Measurements from ENCODE around the gene MAB21L1.

Gene MAB21L1

GRCh38 chr13:35512271-35512920 lies 35.9 kb upstream of the MAB21L1 start:
- DNase-seq (ENCODE audit: extremely low read depth, insufficient read length), result no peak
- Histone ChIP-seq H3K27me3 (replicated peaks; ENCODE audit: control insufficient read depth, insufficient read depth, low read length) (no peaks in the 10 kb centered on the region), H3K36me3 (ENCODE audit: control insufficient read depth, insufficient read depth, low read length) (no peaks in the 10 kb centered on the region), H3K4me3 (replicated peaks; ENCODE audit: low read depth, low read length) (no peak overlapping the region)
- TF ChIP-seq CTCF (IDR thresholded peaks at IDR 0.05; ENCODE audit: insufficient read depth, low read length, poor library complexity, severe bottlenecking), result no peak

- no peak overlapping the region for H3K4me3 ChIP-seq (replicated peaks; ENCODE audit: low read depth, low read length)
- no peaks in the 10 kb centered on the region for H3K36me3 ChIP-seq (ENCODE audit: control insufficient read depth, insufficient read depth, low read length)
- DNase-seq (ENCODE audit: extremely low read depth, insufficient read length), result no peak
- H3K27me3 ChIP-seq (replicated peaks; ENCODE audit: control insufficient read depth, insufficient read depth, low read length), result no peaks in the 10 kb centered on the region
- TF ChIP-seq CTCF (IDR thresholded peaks at IDR 0.05; ENCODE audit: insufficient read depth, low read length, poor library complexity, severe bottlenecking), result no peak
Observed at GRCh38 chr13:35502456-35502855, 26.0 kb upstream of the MAB21L1 start.

DNA sequence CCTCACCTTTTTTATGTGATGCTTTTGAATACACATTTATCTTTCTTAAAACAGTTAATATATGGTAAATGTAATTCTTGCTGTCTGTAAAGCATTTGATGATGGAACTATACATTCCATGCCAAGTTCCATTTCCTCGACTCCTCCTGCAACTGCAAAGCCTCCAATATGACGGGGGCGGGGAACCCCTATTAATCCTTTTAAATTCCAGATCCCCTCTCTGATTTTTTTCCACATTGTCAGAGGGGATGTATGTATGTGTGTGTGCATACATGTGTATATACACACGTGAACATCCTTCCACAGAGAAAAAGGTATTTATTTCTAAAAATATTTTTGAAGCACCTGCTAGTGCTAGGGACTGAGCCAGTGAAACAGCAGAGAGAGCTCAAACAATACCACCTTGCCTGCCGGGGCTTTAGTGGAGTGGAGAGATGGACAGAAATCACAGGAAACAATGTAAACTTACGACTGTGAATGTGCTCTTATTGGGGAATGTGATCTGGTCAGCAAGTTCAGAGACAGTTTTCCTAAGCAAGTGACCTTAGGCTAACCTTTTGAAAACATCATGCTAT lies 25.3 kb upstream of the MAB21L1 start:
- no peak for TF ChIP-seq CTCF (IDR thresholded peaks at IDR 0.05; ENCODE audit: insufficient read depth, low read length, poor library complexity, severe bottlenecking)
- DNase-seq (ENCODE audit: extremely low read depth, insufficient read length), result no peak
- Histone ChIP-seq H3K4me3 (replicated peaks; ENCODE audit: low read depth, low read length) (no peak overlapping the region), H3K36me3 (ENCODE audit: control insufficient read depth, insufficient read depth, low read length) (no peaks in the 10 kb centered on the region), H3K27me3 (replicated peaks; ENCODE audit: control insufficient read depth, insufficient read depth, low read length) (no peaks in the 10 kb centered on the region)

GRCh38 chr13:35500144-35500543 lies 23.7 kb upstream of the MAB21L1 start:
- no peak for DNase-seq (ENCODE audit: extremely low read depth, insufficient read length)
- Histone ChIP-seq H3K36me3 (ENCODE audit: control insufficient read depth, insufficient read depth, low read length) (no peaks in the 10 kb centered on the region), H3K27me3 (replicated peaks; ENCODE audit: control insufficient read depth, insufficient read depth, low read length) (no peaks in the 10 kb centered on the region), H3K4me3 (replicated peaks; ENCODE audit: low read depth, low read length) (no peak overlapping the region)
- TF ChIP-seq CTCF (IDR thresholded peaks at IDR 0.05; ENCODE audit: insufficient read depth, low read length, poor library complexity, severe bottlenecking), result no peak

GRCh38 chr13:35499676-35500075 lies 23.2 kb upstream of the MAB21L1 start:
- H3K36me3 ChIP-seq (ENCODE audit: control insufficient read depth, insufficient read depth, low read length), result no peaks in the 10 kb centered on the region
- no peak overlapping the region for H3K4me3 ChIP-seq (replicated peaks; ENCODE audit: low read depth, low read length)
- H3K27me3 ChIP-seq (replicated peaks; ENCODE audit: control insufficient read depth, insufficient read depth, low read length), result no peaks in the 10 kb centered on the region
- DNase-seq (ENCODE audit: extremely low read depth, insufficient read length), result no peak
- TF ChIP-seq CTCF (IDR thresholded peaks at IDR 0.05; ENCODE audit: insufficient read depth, low read length, poor library complexity, severe bottlenecking), result no peak
